A204.1 (cell line): Measurements from ENCODE around the gene LRRK1.
"Not testable (repeated sequence)": the region's sequence is repeated elsewhere in the genome, so short reads cannot be mapped to it uniquely, and the experiment has no call there.

ENCODE experiments used
- FAIRE-seq: peaks from 2 replicates; lab custom pipeline; 2012; peaks lifted over from hg19 to GRCh38; lab: Jason Lieb, UNC

Gene LRRK1

GRCh38 chr15:101072235-101072634, 153.1 kb downstream of the LRRK1 start:
- not testable (repeated sequence) for FAIRE-seq

GRCh38 chr15:101077806-101078668, 158.9 kb downstream of the LRRK1 start:
- FAIRE-seq = not testable (repeated sequence)

- no peak for FAIRE-seq
Measured at GRCh38 chr15:101078669-101079323, 159.6 kb downstream of the LRRK1 start.

GRCh38 chr15:101081900-101082299, 162.7 kb downstream of the LRRK1 start:
- FAIRE-seq = no peak

GRCh38 chr15:101083336-101084045, 164.3 kb downstream of the LRRK1 start:
- FAIRE-seq = no peak

GRCh38 chr15:101084801-101085200, 165.6 kb downstream of the LRRK1 start:
- no peak for FAIRE-seq

- no peak for FAIRE-seq
Measured at GRCh38 chr15:101085311-101085700, 166.1 kb downstream of the LRRK1 start.

GRCh38 chr15:101086394-101087171, 167.4 kb downstream of the LRRK1 start:
- no peak for FAIRE-seq

- FAIRE-seq = no peak
Measured at GRCh38 chr15:101087172-101087769, 168.1 kb downstream of the LRRK1 start.

GRCh38 chr15:101088271-101088670, 169.1 kb downstream of the LRRK1 start:
- no peak for FAIRE-seq

- no peak for FAIRE-seq
Measured at GRCh38 chr15:101088788-101089578, 169.8 kb downstream of the LRRK1 start.

GRCh38 chr15:101089579-101090427, 170.6 kb downstream of the LRRK1 start:
- FAIRE-seq = no peak

GRCh38 chr15:101090428-101090790, 171.3 kb downstream of the LRRK1 start:
- FAIRE-seq = no peak

- no peak for FAIRE-seq
Measured at GRCh38 chr15:101091080-101092017, 172.2 kb downstream of the LRRK1 start.

- no peak for FAIRE-seq
Measured at GRCh38 chr15:101092156-101092866, 173.2 kb downstream of the LRRK1 start.

- no peak for FAIRE-seq
Measured at GRCh38 chr15:101092867-101093202, 173.7 kb downstream of the LRRK1 start.

GRCh38 chr15:101093958-101094357, 174.8 kb downstream of the LRRK1 start:
- FAIRE-seq = no peak

- not testable (repeated sequence) for FAIRE-seq
Measured at GRCh38 chr15:101095796-101096406, 176.7 kb downstream of the LRRK1 start.
